AML-193 (cell line): ENCODE results near the gene CHKB.
"Not testable (repeated sequence)": the region's sequence is repeated elsewhere in the genome, so short reads cannot be mapped to it uniquely, and the experiment has no call there.

ENCODE experiments used
- DNase-seq, 2 experiments: peaks; one replicate each; lab custom pipeline; 2025; lab: John Stamatoyannopoulos, UW

The CHKB gene, protein sequence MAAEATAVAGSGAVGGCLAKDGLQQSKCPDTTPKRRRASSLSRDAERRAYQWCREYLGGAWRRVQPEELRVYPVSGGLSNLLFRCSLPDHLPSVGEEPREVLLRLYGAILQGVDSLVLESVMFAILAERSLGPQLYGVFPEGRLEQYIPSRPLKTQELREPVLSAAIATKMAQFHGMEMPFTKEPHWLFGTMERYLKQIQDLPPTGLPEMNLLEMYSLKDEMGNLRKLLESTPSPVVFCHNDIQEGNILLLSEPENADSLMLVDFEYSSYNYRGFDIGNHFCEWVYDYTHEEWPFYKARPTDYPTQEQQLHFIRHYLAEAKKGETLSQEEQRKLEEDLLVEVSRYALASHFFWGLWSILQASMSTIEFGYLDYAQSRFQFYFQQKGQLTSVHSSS

DNA sequence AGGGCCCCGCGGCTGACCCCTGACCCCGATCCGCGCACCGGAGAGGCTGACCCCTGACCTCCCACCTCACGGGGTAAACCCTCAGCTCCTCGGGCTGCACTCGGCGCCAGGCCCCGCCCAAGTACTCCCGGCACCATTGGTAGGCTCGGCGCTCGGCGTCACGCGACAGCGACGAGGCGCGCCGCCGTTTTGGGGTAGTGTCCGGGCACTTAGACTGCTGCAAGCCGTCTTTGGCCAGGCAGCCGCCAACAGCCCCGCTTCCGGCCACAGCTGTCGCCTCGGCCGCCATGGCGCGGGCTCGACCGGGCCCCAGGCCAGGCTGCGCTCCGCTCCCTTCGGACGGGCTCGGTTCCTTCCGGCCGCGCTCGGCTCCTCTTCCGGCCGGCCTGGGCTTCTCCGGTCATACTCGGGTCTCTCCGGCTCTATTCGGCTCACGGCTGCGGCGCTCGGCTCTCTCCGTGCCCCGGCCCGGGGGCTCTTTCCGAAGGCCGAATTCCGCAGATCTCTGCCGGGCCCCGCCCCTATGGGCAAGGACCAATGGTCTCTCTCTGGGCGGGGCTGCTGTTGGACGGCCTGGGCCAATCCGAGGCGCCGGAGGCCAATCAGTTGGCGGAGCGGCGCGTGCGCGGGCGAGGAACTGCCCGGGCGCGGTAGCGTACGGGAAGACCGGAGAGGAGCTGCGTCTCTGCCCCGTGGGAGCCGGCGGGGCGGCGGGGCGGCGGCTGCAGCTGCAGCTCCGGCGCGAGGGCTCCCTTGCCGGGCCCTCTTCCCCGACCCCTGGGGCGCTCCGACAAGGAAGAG, at the start of gene CHKB:
Gene CHKB, minus strand, starts transcription at position 357 of the 801 bp plus-strand sequence. Its CDS starts 68 bp downstream, at position 289.
- peak; percentile 98 for DNase-seq

DNA sequence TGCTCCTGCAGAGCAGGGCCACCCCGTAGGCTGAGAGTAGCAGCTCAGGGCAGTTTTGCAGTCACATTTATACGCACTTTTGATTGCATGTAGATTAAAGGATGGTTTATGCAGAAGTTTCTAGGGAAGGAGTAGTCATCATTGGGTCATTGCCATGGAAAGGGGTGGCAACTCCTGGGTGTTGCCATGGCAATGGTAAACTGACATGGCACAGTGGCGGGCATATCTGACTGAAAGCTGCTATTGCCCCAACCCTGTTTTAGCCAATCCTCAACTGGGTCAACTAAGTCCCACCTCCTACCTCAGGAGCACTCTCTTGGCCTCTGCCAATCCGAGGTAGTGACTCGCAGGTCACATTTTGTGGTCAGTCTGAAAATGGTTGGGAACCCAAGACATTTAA, 47.7 kb upstream of the CHKB start:
- no peak for DNase-seq

DNA sequence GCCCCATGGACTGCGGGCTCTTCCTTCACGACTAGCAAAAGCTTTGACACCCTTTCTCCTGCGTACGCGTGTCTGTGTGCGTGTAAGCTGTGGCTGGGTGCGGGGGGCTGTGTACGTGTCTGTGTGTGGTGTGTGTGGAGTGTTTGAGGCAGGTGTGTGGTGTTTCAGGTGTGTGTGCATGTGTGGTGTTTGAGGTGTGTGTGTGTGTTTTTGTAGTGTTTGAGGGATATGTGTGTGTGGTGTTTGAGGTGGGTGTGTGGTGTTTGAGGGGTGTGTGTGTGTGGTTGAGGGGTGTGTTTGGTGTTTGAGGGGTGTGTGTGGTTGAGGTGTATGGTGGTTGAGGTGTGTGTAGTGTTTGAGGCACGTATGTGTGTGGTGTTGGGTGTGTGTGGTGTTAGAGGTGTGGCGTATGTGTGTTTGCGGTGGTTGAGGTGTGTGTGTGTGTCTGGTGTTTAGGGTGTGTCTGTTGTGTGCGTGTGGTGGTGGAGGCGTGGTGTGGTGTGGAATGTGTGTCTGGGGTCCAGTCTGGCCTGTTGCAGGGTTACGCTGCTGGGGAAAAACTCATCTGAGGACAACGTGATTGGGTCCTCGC, 46.0 kb upstream of the CHKB start:
- no peak for DNase-seq

DNA sequence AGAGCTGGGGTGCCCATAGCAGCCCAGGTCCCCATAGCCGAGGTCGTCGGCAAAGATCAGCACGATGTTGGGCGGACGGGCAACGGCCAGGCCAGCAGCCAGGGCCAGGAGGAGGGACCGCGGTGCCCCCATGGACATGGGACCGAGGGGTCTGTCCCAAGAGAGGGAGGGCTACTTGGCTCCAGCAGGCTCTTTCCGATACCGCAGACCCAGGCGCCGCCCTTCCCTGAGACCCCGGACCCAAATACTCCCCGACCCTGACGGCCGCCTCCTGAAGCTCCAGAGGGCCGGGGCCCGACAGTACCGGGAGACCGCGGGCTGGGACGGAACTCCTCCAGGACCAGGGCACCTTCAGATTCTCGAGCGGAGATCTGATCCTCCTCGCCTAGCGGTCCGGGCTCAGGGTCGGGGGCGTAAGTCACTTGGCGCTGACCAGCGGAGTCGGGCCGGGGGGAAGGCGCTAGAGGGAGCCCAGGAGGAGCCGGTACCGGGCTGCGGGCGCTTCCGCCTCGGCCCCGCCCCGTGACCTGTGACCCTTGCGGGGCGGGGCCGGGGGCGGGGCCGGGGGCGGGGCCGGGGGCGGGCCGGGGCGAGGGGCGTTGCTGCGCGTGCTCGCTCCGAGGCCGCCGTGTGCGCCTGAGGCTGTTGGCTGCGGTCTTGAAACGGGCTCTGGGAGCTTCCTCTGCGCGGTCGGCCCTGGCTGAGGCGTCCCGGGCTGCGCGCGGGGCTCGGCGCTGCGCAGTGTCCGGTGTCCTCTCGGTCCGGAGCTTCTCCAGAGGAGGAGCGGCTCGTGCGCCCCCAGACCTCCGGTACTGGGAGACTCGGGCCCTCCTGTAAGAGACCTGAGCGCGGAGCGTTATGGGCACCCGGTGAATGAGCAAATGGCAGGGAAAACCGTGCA, 45.2 kb upstream of the CHKB start, which contains the start of gene ARSA:
Gene ARSA, minus strand, starts transcription at position 511 of the 901 bp plus-strand sequence. Its CDS starts 373 bp downstream, at position 138.
- DNase-seq, result peak; percentile 43 to 55

DNA sequence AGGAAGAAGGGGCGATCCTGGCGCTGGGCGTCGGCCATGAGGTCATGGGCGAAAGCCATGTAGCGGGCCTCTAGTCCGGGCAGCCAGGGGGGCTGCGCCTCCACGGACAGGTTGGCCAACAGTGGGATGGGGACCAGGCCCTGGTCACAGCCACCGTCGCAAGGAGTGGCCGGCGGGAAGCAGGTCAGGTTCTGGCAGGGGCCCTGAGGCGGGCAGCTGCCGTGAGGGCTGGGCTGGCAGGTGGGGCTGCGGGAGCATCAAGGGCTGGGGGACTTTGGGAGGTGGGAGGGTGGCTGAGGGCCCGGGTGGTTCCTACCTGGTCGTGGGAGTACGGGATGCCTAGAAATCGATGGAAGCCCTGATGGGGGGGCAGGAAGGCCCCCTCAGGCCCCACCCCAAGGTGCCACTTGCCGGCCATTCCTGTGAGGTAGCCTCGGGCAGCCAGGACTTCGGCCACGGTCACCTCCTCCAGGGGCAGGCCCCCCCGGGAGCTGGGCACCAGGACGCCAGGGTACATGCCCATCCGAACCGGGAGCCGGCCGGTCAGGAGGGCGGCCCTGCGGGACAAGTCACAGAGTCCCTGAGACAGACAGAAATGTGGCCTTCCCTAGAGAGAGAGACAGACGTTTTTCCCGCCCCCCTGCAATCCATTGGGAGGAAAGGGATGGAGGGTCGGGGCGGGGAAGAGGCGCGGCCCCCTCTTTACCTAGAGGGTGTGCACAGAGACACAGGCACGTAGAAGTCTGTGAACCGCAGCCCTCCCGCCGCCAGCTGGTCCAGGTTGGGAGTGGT, 44.4 kb upstream of the CHKB start:
- DNase-seq, result no peak

DNA sequence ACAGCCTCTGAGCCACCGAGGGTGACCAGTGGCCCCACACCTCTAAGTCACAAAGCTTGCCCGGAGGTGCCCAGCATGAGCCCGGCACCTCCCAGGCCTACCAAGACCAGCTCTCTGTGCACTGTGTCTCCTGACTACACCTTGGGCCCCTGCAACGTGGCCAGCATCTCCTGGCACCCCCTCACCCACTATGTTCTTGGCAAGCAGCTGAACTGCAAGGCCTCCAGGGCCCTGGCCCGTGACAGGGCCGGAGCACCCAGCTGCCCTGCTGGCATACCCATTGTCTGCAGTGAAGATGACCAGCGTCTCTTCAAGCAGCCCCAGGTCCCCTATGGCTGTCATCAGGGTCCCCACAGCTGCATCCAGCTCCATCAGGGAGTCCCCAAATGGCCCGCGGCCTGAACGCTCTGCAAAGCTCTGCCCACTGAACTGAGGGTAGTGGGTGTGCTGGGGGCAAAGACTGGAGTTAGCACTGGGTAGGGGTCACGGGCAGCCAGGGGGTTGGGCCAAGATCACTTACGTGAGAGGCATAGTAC, 43.7 kb upstream of the CHKB start:
- no peak for DNase-seq

DNA sequence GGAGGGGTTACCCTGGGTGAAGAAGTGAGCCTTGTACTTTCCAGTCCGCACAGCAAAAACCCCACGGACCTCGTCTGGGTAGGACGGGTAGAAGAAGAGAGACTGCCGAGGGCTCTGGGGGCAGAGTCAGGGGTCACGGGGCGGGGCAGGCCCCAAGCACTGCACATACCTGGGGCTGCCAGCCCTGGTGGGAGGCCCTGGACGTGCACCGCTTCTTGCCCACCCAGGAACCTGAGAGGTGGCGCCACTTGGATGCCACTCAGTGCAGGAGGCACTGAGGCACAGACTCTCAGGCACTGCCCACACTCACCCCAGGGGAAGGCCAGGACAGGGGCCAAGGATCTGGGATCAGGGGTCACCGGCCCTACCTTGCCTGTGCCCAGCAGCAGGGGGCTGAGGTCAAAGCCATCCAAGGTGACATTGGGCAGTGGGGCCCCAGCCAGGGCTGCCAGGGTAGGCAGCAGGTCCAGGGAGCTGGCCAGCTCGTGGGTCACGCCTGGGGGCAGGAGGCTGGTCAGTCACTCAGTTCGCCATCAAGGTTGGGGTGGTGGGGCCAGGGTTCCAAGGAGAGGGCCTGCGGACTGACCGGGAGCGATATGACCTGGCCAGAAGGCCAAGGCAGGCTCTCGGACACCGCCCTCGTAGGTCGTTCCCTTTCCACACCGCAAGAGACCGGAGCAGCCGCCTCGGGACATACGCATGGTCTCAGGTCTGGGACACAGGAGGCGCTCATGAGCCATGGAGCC, 43.1 kb upstream of the CHKB start:
- DNase-seq, result no peak

DNA sequence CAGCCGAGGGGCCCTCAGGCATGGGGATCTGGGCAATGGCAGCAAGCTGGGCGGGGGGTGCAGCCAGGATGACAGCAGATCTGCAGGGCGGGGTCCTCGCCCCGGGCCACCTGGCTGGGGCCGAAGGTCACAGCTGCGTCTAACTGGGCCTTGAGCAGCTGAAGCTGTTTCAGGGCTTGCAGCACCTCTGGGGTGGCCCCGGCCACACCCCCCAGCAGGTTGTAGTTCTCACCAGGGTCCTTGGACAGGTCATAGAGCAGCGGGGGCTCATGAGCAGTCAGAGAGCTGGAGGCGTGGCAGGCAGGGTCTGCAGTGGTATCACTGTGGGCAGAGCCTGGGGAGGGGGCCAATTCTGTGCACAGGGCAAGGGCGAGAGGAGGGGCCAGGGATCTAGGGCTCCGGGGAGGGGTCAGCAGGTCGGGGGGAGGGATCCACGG, 42.5 kb upstream of the CHKB start:
- DNase-seq, result no peak

DNA sequence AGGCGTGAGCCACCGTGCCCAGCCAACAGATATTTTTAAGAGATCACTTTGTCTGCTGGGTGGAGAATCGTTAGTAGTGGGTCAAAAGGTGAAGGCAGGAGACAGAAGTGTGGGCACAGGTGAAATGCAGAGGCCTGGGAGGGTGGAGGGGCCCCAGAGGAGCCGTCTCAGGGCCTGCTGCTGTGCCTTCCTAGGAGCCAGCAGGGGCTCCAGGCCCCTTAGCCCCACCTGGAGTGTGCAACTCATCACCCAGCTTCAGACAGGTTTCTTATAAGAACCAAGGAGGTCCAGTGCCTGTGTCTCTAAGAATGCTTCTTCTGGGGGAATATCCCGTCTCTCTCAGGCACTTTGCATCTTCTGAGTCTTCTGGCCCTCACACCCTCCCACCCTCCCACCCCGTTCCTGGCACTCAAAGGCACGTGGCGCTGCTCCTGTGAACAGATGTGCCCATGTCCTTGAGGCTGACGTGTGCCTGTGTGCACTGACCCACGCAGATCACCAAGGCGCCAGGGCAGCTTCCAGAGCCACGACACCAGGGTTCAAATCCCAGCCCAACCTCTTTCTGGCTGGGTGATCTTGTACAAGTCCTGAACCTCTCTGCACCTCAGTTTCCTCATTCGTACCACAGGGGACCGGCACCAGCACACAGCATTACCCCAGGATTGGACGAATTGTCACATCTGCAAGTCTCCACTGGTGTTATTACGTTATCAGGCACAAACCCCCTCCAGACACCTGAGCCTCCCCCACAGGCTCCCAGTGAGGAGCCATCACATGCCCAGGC, 41.9 kb upstream of the CHKB start:
- DNase-seq, result no peak

DNA sequence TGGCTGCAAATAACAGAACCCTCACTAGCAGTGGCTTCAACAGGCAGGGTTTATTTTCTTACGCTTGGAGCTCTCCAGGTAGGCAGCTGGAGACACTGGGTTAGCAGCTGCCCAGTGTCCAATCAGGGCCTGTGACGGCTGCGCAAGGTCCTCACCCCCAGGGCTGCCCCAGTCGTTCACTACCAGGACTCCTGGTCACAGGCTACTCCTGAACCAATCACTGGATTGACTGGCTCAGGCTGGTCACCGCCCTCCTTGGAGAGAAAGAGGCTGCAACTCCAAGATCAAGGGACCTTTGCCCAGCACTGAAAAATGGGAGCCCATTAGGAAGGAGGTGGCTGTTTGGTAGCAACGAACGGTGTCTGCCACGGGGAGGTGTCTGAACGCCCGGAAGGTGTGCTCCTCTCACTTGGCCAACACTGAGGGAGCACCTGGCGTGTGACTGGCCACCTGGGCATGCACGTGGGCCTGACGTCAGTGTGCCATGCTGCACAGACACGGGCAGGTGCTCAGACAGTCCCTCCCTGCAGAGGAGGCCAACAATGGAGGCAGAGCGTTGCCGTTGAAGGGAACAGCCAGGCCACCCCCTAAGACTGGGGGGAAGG, 40.2 kb upstream of the CHKB start:
- no peak for DNase-seq

DNA sequence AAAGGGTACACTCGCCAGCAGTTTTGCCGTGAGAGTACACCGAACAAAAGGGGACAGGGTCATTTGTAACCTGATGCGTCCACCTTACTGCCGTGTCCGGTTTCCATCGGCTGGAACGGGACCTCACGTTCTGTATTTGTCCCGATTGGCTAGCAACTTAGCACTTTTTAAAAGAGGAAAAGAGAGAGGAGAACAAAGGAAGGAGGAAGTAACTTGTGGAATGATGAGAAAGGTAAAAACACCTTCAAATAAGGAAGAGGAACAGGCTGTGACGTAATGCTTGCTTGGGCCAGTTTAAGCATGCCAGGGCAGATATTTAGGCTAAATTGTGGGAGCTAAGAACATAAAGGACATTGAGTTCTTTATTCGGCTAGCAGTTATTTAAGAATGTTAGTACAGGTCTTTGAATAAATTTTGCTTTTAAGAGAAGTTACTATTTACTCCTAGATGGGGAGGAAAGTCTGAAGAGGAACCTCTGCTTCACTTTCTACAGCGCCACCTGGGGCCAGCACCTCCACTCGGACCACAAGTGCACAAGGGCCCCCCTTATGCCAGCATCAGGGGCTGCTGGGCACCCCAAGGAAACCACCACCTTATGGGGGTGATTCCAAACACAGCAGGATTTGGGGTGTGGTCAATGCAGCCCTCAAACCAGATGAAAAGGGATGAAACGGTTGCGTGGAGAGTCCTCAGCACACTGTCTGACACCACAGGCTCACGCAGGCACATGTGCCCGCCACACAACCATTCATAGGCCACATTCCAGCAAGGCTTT, 39.5 kb upstream of the CHKB start:
- peak; percentile 13 to 35 for DNase-seq

DNA sequence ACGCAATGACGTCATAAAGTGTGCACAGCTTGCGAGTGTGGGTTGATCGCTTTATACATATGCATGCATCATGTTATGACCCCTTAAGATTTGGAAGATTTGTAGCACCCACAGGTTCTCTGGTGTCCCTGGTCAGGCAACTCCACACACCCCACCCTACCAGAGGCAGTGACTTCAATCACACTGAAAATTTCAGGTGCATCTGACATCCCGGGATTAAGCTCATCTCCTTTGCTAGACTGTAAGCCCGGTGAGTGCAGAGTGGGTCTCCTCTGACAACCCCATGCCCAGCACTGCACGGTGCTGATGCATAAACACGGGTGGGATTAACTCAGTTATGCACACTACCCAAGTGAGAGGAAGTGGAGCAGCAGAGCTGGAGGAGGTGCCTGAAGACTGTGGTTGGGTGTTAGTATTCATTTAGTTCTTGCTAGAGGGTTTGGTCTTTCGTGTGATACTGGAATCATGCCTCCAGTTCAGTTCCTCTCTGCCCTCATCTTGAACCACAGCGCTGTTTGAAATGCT, 38.8 kb upstream of the CHKB start:
- DNase-seq, result peak; percentile 31 to 43

DNA sequence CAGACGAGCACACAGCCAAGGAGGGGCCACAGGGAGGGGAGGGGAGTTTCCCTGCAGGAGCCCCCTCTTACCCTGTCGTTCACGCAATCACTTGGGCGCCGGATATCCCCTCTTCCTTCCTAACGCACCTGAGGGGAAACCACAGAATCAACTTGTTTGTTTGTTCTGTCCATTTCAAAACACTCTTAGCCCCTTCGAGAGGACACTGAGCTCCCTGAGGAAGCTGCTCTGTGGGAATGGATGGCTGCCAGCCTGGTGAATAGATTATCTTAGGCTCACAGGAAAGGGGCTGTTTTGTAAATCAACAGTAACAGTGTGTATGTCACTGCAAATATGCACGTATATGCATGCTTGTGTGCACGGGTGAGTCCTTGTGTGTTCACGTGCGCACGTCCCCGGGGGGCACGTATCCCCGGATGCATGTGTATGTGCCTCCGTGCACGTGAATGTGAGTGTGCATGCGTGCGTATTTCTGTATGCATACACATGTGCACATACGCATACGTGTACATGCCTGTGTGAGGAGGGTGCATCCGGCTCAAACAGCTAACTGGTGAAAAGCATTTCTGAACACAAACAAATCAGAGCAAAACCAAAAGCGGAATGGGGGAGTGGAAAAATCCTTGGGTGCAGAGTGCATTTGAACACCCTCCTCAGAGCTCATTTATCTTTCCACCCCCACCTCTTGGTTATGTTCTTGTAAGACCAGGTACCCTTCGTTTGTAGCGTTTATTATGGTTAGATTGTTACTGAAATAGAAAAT, 38.1 kb upstream of the CHKB start:
- no peak for DNase-seq

DNA sequence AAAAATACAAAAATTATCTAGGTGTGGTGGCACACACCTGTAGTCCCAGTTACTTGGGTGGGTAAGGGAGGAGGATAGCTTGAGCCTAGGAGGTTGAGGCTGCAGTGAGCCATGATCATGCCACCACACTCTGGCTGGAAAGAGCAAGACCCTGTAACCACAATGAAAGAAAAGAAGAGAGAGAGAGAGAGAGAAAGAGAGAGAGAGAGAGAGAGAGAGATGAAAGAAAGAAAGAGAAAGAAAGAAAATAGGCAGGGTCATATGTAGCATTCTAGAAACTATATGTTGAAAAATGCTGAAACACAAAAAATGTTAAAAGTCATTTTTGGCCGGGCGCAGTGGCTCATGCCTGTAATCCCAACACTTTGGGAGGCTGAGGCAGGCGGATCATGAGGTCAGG, 31.6 kb upstream of the CHKB start:
- DNase-seq, result not testable (repeated sequence)

DNA sequence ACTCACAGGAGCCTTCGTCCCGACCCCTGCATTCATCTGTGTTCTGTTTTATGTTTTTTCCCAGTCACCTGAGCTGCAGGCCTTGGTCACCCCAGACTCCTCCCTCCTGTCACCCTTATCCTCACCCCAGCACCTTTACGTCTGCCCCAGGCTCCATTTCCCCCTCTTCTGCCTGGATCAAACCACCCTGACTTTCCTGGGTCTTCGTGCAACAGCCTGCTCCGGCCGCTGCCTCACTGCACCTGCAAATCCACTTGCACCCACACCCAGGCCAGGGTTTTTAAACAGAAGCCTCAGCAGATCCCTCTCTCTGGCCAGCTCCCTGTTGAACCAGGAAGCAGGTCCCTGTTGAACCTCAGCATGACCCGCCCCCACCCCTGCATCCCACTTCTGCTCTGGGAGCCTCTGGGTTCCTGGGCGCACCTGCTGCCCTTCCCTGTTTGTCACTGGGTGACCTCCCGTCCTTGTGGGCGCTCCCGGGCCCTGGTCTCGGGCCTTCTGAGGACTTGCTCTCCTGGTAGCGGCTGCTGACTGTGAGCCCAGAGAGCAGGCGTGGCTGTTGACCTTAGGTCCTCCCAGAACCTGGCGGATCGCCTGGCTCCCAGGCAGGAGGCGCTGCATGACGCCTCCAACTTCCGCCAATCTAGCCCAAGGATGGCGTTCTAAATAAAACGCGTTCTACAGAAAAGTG, 30.8 kb upstream of the CHKB start:
- no peak for DNase-seq
